Activated T-helper 1 cell treated with anti-CD3 and anti-CD28 coated beads, Interleukin-12 subunit alpha, Interleukin-12 subunit beta, Interleukin-2, Interleukin-4 antibody, amounts not matched to agents 30 ng/mL and 10 ng/mL and 1 ng/mL, durations not matched to agents 14 hours and 24 hours and 36 hours (primary cell): ENCODE results near the gene MAP2K7. TPM values are rescaled to one million over a fixed set of nuclear protein-coding genes. Genes with fewer than 3 reads are reported as not detected.
"Not testable (repeated sequence)": the region's sequence is repeated elsewhere in the genome, so short reads cannot be mapped to it uniquely, and the experiment has no call there.

ENCODE experiments used
- DNase-seq: peaks from one replicate; pipeline ENCODE4 v3.0.0; 2021; ENCODE audit warnings: low spot score
- H3K27ac Mint-ChIP-seq: one replicate; pipeline ENCODE4 v1.8.0; 2021; ENCODE audit warnings: mild to moderate bottlenecking, mixed read lengths
- H3K27me3 Mint-ChIP-seq: one replicate; pipeline ENCODE4 v1.8.0; 2022; ENCODE audit warnings: mild to moderate bottlenecking, moderate library complexity, mixed read lengths; ENCODE audit not compliant: insufficient read depth
- H3K36me3 Mint-ChIP-seq: one replicate; pipeline ENCODE4 v1.8.0; 2021; ENCODE audit warnings: low read depth, mixed read lengths
- H3K4me1 Mint-ChIP-seq: one replicate; pipeline ENCODE4 v1.8.0; 2021; ENCODE audit warnings: low read depth, mixed read lengths
- H3K4me3 Mint-ChIP-seq: one replicate; pipeline ENCODE4 v1.8.0; 2021; ENCODE audit warnings: mild to moderate bottlenecking, moderate library complexity, mixed read lengths
- H3K9me3 Mint-ChIP-seq: one replicate; pipeline ENCODE4 v1.8.0; 2021; ENCODE audit warnings: mixed read lengths
- intact Hi-C: fragments of 100-400 bp; cut with micrococcal nuclease; formaldehyde crosslinking; loops from one replicate; pipeline ENCODE4 v1.15.1; 2024
- total RNA-seq: library from RNA; stranded (reverse); gene quantifications from 2 replicates; pipeline ENCODE4 v1.2.3, GENCODE V29; 2022

The MAP2K7 gene
- total RNA-seq, 1 donor from 2014 or later, result 47.6 TPM

DNA sequence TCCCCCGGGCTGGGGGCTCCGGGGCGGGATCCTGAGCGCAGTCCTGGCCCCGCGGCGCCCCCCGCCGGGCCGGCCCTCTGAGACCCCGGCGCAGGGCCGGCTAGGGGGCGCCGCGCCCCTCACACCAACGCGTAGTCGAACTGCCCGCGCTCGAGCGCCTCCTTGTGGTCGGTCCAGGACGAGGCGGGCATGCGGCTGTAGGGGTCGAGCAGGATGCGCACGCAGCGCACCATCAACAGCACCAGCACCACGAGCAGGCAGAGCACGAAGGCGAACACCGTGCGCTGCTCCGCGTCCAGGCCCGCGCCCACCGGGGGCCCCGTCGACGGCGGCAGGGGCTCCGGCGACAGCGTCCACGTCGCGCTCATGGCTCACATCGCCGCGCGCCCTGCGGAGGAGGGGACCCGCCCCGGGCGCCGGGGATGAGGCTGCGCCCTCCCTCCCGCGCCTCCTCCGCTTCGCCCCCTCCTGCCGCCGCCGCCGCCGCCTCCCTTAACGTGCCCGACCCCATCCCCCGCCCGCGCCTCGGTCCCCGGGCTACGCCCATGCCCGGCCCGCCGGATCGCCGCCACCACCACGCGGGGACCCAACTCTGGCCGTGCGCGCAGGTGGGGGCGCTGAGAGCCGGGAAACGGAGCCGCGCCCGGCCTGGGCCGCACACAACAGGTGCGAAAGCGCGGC is 21.6 kb downstream of the MAP2K7 start:
- intact Hi-C loops, result loop anchor here (2.0 kb wide), 1 partner anchor 73 kb away; no protein-coding TSS in a partner anchor
- H3K27ac Mint-ChIP-seq, result peak overlapping the region; percentile 78
- peaks cover 4% of the 10 kb centered on the region for H3K27me3 Mint-ChIP-seq
- no peaks in the 10 kb centered on the region for H3K9me3 Mint-ChIP-seq
- DNase-seq, result peak; percentile 71
- peaks cover 5% of the 10 kb centered on the region for H3K36me3 Mint-ChIP-seq
- H3K4me1 Mint-ChIP-seq, result peaks cover 25% of the 10 kb centered on the region
- peak overlapping the region; percentile 81 for H3K4me3 Mint-ChIP-seq

DNA sequence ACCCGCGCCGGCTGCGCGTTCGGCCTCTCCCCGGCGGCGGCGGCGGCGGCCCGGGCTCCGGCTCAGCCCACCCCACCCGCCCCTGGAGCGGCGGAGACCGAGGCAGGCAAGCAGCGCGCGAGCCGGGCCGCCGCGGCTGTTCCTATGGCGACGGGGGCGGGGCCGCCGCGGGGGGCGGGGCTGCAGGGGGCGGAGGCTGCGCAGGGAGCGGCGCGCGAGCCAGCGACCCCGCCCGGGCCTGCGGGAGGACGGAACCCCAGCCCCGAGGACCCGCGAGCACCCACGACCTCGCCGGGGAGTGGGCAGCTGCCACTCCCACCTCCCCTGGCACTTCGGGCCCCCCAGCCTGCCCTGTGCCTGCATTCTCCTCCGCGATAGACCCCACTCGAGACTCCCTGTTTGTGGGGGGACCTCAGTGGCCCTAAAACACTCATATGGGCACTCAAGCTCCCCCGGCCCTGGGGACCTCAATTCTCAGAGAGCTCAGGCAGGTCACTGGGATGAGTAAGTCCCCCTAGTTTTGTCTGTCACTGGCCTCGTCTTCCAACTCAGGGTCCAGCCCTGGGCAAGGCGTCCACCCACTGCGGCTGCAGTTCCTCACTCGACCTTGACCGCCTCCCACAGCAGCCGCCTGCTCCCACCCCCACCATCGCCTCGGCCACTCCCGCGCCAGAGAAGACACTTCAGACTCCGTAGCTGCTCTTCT is 22.5 kb downstream of the MAP2K7 start, which contains the start of gene CTXN1:
CTXN1 (minus strand) TSS at position 115 of the 706 bp plus-strand sequence. CDS start 597 bp downstream, outside the sequence.
- H3K27me3 Mint-ChIP-seq, result peaks cover 4% of the 10 kb centered on the region
- peak; percentile 70 for DNase-seq
- H3K4me1 Mint-ChIP-seq, result peaks cover 20% of the 10 kb centered on the region
- peak within 1 kb of the TSS; percentile 78 for H3K27ac Mint-ChIP-seq
- H3K36me3 Mint-ChIP-seq, result peaks cover 5% of the 10 kb centered on the region
- intact Hi-C loops, result no loop called here
- no peaks in the 10 kb centered on the region for H3K9me3 Mint-ChIP-seq
- H3K4me3 Mint-ChIP-seq, result peak within 1 kb of the TSS; percentile 81

DNA sequence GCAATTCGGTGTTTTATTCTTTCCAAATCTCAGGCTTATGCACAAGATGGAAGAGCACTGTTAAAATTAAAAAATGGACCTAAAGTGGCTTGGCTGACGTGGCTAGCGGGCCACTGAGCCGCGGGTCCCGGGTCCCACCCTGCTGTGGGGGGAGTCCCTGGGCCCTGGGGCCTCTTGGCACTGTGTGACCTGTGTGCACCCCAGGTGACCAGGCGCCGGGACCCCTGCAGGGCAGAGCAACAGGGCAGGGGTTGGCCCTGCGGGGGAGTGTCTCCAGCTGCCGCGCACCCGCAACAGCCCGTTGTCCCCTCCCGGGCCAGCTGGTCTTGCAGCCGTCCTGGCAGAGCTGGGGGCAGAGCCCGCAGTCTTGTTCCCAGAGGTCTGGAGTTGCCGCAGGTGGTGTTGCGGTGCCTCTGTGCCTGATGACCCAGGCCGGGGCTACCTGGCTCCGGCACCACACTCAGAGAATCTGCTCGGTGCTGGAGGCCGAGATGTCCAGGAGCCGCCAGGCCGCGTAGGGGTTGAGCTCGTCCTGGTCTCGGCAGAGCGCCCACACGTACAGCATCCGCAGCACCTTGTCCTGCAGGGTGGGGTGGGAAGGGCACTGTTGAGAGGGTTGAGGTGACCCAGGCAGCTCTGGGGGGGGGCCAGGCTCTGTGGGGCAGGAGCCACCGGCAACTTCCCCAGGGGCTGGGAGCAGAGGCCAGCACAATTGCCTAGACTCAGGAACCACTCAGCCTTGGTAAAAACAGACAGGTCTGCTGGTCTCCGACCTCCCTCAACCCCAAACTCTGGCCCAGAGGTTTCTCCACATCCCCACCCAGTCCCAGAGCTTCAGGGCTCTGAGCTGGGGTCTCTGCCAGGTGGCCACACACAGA is 23.3 kb downstream of the MAP2K7 start:
- DNase-seq, result no peak
- Mint-ChIP-seq H3K27me3 (peaks cover 4% of the 10 kb centered on the region), H3K4me3 (peak overlapping the region; percentile 57), H3K36me3 (peaks cover 5% of the 10 kb centered on the region), H3K27ac (peak overlapping the region; percentile 40), H3K9me3 (no peaks in the 10 kb centered on the region), H3K4me1 (peaks cover 17% of the 10 kb centered on the region)
- intact Hi-C loops, result no loop called here

DNA sequence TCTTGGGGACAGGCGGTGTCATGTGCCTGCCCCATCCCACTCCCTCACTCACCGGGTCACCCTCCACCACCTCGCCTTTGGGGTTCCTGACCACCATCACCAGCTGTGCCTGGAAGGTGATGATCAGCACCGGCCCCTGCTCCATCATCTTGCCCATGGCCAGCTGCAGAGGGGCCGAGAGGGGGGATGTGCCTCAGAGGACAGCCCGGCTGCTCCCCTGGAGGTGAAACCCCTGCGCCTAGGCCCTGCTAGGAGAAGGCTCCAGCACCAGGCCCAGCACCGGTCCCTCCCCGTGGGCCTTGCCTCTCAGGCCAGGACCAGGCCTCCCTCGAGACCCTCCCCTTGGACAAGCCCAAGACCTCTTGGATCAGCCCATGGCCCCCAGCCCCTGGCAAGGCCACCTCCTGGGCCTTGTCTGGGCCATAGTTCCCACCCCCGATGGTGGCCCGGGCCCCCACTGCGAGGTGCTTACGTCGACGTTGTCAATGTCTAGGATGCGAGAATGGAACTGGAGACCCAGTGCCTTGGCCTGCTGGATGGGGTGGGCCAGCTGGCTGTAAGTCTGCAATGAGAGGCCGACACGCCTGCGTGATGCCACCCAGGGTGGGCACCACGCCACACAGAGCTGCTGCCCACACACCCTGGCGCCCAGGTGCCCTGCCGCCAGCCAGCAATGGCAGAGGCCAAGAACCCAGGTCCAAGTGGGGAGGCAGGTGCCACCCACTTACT is 24.1 kb downstream of the MAP2K7 start:
- DNase-seq, result no peak
- Mint-ChIP-seq H3K27ac (peak overlapping the region; percentile 40), H3K27me3 (peaks cover 4% of the 10 kb centered on the region), H3K9me3 (no peaks in the 10 kb centered on the region), H3K4me1 (peaks cover 14% of the 10 kb centered on the region), H3K36me3 (peaks cover 5% of the 10 kb centered on the region), H3K4me3 (no peak overlapping the region)
- intact Hi-C loops, result no loop called here

DNA sequence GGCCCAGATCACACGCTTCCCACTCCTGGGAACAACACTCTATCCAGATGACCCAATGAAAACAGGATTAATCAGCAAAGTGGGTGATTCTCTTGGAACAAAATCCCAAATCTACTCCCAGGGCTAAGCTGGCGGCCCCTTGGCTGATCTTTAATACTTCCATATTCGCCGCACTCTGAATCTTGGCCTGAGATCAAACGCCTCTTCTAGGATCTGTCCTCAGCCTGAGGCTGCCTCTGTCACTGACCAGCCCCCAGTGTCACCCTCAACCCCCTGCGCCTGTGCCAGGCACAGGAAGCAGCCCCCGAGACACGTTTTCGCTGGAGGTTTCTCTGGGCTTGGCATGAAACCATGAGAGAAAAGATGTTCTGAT is 24.6 kb downstream of the MAP2K7 start:
- Mint-ChIP-seq H3K9me3 (no peaks in the 10 kb centered on the region), H3K4me3 (no peak overlapping the region), H3K27me3 (peaks cover 4% of the 10 kb centered on the region), H3K27ac (no peak overlapping the region), H3K36me3 (peaks cover 5% of the 10 kb centered on the region), H3K4me1 (peaks cover 14% of the 10 kb centered on the region)
- intact Hi-C loops, result no loop called here
- no peak for DNase-seq

DNA sequence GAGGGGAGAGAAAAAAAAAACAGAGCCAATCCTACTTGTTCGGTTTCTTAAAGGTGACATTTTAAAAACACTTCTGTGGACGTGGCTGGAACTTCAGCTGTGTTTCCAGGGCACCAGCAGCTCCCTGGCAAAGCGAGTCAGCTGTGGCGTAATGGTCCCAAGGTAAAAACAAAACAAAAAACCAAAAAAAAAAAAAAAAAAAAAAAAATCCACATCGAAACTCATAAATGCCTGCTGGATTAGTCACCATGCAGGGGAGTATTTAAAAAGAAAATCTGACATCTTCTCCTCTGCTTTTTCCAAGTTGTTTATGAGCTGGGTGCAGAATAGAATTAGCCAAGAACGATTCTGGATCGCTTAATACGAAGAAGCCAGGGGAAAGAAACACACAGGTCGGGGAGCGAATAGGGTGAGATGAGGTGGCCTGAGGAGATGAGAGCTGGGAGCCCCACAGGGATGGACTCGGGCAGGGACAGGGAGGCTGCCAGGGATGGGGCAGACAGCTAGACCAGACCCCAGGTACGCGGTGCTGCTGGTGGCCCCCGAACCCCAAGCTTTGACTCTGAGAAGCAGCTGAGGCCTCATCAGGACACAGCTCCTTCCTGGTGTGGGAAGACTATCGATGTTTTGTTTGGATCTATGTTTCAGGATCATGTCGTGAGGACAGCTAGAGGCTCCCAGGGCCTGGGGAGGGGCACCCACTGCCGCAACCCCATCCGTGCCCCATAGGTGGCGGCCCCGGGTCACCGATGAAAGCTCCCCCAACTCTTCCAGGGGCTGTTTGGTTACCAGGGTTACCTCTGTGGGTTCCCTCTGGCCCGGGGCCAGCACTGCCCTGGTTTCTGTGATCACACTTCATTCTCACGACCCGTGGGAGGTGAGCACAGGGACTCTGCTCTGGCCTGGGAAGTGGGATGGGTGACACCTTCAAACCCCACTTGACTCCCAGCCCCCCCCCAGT is 25.3 kb downstream of the MAP2K7 start:
- Mint-ChIP-seq H3K27me3 (peaks cover 4% of the 10 kb centered on the region), H3K27ac (peak overlapping the region; percentile 5), H3K36me3 (peaks cover 5% of the 10 kb centered on the region), H3K4me3 (no peak overlapping the region), H3K9me3 (no peaks in the 10 kb centered on the region), H3K4me1 (peaks cover 14% of the 10 kb centered on the region)
- intact Hi-C loops, result loop anchor here (1.0 kb wide), 1 partner anchor 14 kb away; the partner anchor contains the start of gene TIMM44
- no peak for DNase-seq

DNA sequence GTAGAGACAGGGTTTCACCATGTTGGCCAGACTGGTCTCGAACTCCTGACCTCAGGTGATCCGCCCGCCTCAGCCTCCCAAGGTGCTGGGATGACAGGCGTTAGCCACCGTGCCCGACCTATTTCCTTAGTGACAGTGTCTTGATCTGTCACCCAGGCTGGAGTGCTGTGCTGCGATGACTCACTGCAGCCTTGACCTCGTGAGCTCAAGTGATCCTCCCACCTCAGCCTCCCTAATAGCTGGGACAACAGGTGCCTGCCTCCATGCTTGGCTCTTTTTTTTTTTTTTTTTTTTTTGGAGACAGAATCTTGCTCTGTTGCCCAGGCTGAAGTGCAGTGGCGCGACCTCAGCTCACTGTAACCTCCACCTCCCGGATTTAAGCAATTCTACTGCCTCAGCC is 26.4 kb downstream of the MAP2K7 start:
- H3K4me3 Mint-ChIP-seq, H3K27me3 Mint-ChIP-seq, H3K9me3 Mint-ChIP-seq, H3K27ac Mint-ChIP-seq, DNase-seq, H3K36me3 Mint-ChIP-seq, intact Hi-C loops: not testable (repeated sequence)
- peaks cover 14% of the 10 kb centered on the region for H3K4me1 Mint-ChIP-seq

DNA sequence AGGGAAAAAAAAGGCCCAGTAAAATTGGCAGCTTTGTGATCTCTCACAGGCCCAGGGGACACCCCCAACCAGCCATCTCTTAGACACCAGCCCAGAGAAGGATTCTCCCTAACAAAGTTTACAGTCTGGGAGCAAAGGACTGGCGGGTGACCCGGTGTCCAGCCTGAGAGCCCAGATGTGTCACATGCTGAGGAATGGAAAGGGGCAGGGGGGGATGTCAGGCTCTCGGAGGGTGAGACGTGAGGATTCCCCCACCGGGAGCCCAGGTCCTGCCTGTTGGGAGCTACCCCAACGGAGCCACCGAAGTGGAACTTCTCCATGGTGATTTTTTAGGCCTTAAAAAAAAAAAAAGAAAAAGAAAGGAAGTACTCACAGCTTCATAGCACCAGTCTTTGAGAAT is 27.1 kb downstream of the MAP2K7 start:
- peaks cover 5% of the 10 kb centered on the region for H3K36me3 Mint-ChIP-seq
- H3K27me3 Mint-ChIP-seq, result no peaks in the 10 kb centered on the region
- DNase-seq, result no peak
- no peak overlapping the region for H3K27ac Mint-ChIP-seq
- H3K4me3 Mint-ChIP-seq, result no peak overlapping the region
- peaks cover 14% of the 10 kb centered on the region for H3K4me1 Mint-ChIP-seq
- intact Hi-C loops, result no loop called here
- no peaks in the 10 kb centered on the region for H3K9me3 Mint-ChIP-seq

DNA sequence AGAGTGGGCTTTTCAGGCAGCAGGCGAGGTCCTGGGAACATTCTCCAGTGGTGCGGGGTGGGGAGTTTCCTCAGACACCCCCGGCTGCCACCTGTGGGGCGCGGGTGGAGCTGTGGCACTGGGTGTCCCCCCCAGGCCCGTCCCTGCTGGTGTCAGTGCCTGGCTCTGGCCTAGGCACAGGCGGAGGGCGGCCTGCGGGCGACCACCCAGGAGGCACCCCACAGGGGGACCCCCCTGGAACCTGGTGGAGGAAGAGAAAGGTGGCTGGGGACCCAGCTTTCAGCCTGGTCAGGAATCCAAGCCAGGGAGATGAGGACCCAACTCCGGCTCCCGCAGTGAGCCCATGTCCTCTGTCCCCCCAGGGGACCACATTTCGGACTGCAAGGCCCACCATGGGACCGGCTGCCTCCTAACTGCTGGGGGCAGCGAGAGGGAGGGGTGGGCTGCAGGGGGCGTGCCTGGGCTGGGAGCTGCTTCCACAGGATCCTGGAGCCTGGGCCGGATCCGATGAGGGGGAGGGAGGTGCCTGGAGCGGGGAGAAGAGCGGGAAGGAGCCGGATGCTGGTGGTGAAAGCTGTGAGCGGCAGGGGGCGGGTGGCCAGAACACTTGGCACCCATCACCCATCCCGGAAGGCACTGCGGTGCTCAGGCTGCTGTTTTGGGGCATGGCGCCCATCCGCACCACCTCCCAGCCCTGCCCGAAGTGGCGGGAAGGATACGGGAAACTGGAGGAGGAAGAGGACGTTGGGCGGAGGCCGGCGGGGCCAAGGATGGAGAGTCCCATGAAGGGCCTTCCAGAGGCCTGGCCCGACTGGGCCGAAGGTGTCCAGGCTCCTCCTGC is 27.8 kb downstream of the MAP2K7 start:
- intact Hi-C loops, result no loop called here
- Mint-ChIP-seq H3K4me1 (peaks cover 11% of the 10 kb centered on the region), H3K36me3 (peaks cover 8% of the 10 kb centered on the region), H3K4me3 (no peak overlapping the region), H3K27ac (no peak overlapping the region), H3K27me3 (no peaks in the 10 kb centered on the region), H3K9me3 (no peaks in the 10 kb centered on the region)
- DNase-seq, result no peak

DNA sequence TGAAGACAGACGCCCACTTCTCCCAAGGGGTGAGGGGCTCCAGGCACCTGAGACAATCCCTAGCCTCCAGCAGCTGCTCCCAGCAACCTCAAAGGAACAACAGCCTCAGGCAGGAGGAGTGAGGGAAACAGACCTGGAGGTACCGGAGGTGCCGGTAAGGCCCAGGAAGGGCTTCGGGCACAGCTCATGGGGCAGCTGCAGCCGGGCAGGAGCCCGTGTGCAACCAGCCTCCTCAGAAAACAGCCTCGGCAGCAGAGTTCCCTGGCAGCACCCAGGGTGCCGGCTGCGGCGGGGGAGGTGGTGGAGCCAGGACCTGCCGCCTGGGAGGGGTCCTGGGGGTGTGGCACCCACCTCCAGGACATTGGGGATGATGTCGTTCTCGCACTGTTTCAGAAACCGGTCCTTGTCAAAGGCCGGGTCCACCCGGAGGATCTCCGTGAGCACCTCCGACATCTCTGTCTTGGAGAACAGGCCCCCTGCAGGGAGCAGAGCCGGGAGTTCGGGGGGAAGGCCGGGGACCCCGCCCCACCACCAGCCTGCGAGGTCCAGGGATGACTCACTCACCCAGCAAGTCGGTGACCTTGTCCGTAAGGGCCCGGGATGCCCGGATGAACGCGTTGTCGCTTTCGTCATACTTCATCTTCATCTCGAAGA is 28.7 kb downstream of the MAP2K7 start:
- DNase-seq, result no peak
- Mint-ChIP-seq H3K9me3 (no peaks in the 10 kb centered on the region), H3K4me3 (no peak overlapping the region), H3K36me3 (peaks cover 11% of the 10 kb centered on the region), H3K4me1 (peaks cover 9% of the 10 kb centered on the region), H3K27me3 (no peaks in the 10 kb centered on the region), H3K27ac (no peak overlapping the region)
- intact Hi-C loops, result no loop called here

DNA sequence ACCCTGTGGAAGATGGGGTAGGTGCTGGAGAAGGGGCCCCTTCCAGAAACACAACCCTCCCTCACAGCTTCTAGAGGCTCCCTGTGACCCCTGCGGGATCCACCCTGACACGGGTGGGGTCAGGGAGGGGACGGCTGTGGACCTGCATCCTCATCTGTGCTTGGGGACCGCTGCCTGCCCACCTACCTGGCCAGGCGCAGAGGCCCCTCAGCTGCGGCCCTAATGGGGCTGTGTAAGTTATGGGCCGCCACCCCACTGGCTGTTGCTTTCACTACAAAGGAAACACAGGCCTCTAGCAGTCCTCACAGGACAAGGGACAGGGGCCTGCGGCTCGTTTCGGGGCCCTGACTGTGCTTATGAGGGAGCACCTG is 29.2 kb downstream of the MAP2K7 start:
- Mint-ChIP-seq H3K4me1 (peaks cover 9% of the 10 kb centered on the region), H3K27ac (no peak overlapping the region)

More for the DNA sequence above, 29.2 kb downstream of the MAP2K7 start:
- DNase-seq, result no peak
- intact Hi-C loops, result no loop called here
- no peak overlapping the region for H3K4me3 Mint-ChIP-seq
- peaks cover 12% of the 10 kb centered on the region for H3K36me3 Mint-ChIP-seq
- no peaks in the 10 kb centered on the region for H3K27me3 Mint-ChIP-seq
- no peaks in the 10 kb centered on the region for H3K9me3 Mint-ChIP-seq
